Hepatocyte (in vitro differentiated cells): Measurements from ENCODE around the gene NPDC1.

ENCODE experiments used
- CTCF ChIP-seq: fragments of 200-600 bp; sonication (generic); IDR thresholded peaks from 2 replicates; pipeline ENCODE4 v1.5.1; 2016; ENCODE audit warnings: antibody characterized with exemption, mild to moderate bottlenecking; ENCODE audit not compliant: poor library complexity
- EZH2 ChIP-seq: fragments of 200-600 bp; sonication (generic); IDR thresholded peaks from 2 replicates; pipeline ENCODE4 v1.6.1; 2016; ENCODE audit warnings: antibody characterized with exemption, mild to moderate bottlenecking, borderline replicate concordance
- EZH2phosphoT487 ChIP-seq: fragments of 200-600 bp; sonication (generic); IDR thresholded peaks from one replicate; pipeline ENCODE4 v1.6.1; 2018; ENCODE audit warnings: antibody characterized with exemption, mild to moderate bottlenecking, low read depth, moderate library complexity; ENCODE audit not compliant: unreplicated experiment, severe bottlenecking

- no peak for TF ChIP-seq CTCF
- no peak for TF ChIP-seq EZH2
- no peak for TF ChIP-seq EZH2phosphoT487
These were observed 4.6 kb upstream of the NPDC1 start for GRCh38 chr9:137050570-137050969.
